Measurements from ENCODE around the gene CIRBP. TPM values are rescaled to one million over a fixed set of nuclear protein-coding genes. Genes with fewer than 3 reads are reported as not detected.

The CIRBP gene
- total and polyA plus RNA-seq, 9 of the 15 experiments (the other 6 are each of a cell fraction or from before 2014, with no cell fraction given) = 20.5 to 327 (median 176) TPM

DNA sequence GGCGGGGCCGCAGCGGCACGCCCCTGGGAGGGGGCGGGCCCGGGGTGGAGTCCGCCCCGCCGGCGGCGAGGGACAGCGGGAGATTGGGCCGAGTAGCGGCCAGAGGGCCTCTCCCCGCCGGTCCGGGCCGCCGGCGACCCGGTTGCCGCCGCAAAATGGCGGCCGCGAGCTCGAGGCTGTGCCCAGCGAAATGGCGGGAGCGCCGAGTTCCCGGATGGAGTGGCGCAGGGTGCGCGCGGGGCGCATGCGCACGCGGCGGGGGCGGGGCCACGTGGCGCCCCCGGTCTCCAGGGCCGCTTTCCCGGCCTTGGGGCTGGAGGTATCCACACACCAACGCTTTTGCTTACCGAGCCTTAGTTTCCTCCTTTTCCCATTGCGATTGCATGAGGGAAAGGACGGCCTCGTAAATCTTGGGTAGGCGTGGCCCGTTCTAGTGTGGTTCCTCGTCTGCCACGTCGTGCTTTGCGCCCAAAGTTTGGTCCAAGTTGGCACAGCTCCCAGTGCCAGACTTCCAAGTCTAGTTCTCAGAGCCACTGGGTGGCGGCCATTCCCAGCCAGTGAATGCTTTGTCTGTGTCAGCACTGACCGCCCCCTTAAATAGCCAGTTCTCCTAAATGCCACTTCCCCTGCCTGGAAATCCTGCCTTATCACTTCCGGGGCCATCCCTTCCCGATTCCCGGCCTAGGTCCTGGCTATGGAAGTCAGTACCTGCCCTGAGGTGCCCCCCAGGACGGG, 513 bp downstream of the CIRBP start (continued):
- TF ChIP-seq SMC3 (conservative IDR thresholded peaks at IDR 0.05; ENCODE audit: insufficient read depth, low read depth, low read length) (no peak), ZNF280A (IDR thresholded peaks at IDR 0.05; ENCODE audit: low read depth, partially characterized antibody) (no peak), CREB3L1 (IDR thresholded peaks at IDR 0.05; ENCODE audit: borderline replicate concordance, low read depth) (peak; percentile 83), MCM3 (IDR thresholded peaks at IDR 0.05) (no peak), NR2C1 (IDR thresholded peaks at IDR 0.05) (0 out of 2 replicates have a peak, but pooled peaks have one; percentile 38), NR2C1 (tag; IDR thresholded peaks at IDR 0.05) (peak; percentile 69), FOXA3 (CRISPR knock-in tag; conservative IDR thresholded peaks at IDR 0.05 in 1 of 2, IDR thresholded peaks at IDR 0.05 in 1 of 2) (peak in 1 of 2 experiments; percentile 47; a peak in 2 of 4 replicates), ILF3 (IDR thresholded peaks at IDR 0.05; ENCODE audit: borderline replicate concordance) (peak; percentile 94; the same call in 1 of the 2 replicates), BCL6 (CRISPR knock-in tag; IDR thresholded peaks at IDR 0.05) (no peak), PRMT5 (CRISPR knock-in tag; IDR thresholded peaks at IDR 0.05) (no peak), ILK (tag; IDR thresholded peaks at IDR 0.05; ENCODE audit: borderline replicate concordance, low read depth) (no peak), SRSF3 (IDR thresholded peaks at IDR 0.05; ENCODE audit: insufficient read depth, low read length) (no peak), ZNF57 (CRISPR knock-in tag; IDR thresholded peaks at IDR 0.05) (no peak), KAT2B (IDR thresholded peaks at IDR 0.05; ENCODE audit: low read depth, low read length) (no peak), NFATC3 (IDR thresholded peaks at IDR 0.05) (no peak), ESRRA (IDR thresholded peaks at IDR 0.05; ENCODE audit: borderline replicate concordance, low read depth) (no peak), XRCC4 (IDR thresholded peaks at IDR 0.05; ENCODE audit: extremely low read depth, insufficient read depth, insufficient read length) (no peak), HMGN3 (IDR thresholded peaks at IDR 0.05; ENCODE audit: borderline replicate concordance, extremely low read depth, insufficient read length, low read depth, low read length) (peak; percentile 43), PHF21A (IDR thresholded peaks at IDR 0.05; ENCODE audit: borderline replicate concordance, low read depth) (no peak), PHB (CRISPR knock-in tag; IDR thresholded peaks at IDR 0.05) (0 out of 2 replicates have a peak, but pooled peaks have one; percentile 79)
- TF ChIP-seq, protein P1, sequence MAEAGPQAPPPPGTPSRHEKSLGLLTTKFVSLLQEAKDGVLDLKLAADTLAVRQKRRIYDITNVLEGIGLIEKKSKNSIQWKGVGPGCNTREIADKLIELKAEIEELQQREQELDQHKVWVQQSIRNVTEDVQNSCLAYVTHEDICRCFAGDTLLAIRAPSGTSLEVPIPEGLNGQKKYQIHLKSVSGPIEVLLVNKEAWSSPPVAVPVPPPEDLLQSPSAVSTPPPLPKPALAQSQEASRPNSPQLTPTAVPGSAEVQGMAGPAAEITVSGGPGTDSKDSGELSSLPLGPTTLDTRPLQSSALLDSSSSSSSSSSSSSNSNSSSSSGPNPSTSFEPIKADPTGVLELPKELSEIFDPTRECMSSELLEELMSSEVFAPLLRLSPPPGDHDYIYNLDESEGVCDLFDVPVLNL (CRISPR knock-in tag; IDR thresholded peaks at IDR 0.05; ENCODE audit: low read depth) = no peak
- TF ChIP-seq, protein P2, sequence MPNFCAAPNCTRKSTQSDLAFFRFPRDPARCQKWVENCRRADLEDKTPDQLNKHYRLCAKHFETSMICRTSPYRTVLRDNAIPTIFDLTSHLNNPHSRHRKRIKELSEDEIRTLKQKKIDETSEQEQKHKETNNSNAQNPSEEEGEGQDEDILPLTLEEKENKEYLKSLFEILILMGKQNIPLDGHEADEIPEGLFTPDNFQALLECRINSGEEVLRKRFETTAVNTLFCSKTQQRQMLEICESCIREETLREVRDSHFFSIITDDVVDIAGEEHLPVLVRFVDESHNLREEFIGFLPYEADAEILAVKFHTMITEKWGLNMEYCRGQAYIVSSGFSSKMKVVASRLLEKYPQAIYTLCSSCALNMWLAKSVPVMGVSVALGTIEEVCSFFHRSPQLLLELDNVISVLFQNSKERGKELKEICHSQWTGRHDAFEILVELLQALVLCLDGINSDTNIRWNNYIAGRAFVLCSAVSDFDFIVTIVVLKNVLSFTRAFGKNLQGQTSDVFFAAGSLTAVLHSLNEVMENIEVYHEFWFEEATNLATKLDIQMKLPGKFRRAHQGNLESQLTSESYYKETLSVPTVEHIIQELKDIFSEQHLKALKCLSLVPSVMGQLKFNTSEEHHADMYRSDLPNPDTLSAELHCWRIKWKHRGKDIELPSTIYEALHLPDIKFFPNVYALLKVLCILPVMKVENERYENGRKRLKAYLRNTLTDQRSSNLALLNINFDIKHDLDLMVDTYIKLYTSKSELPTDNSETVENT (CRISPR knock-in tag; IDR thresholded peaks at IDR 0.05) = no peak; the same call in 1 of the 2 replicates

All from K562 (cell line).